Measurements from ENCODE around the gene AAGAB.
"Not testable (repeated sequence)": the region's sequence is repeated elsewhere in the genome, so short reads cannot be mapped to it uniquely, and the experiment has no call there.

AAGAB gene

GRCh38 chr15:67258412-67258811, 4.0 kb upstream of the AAGAB start:
- not testable (repeated sequence) for H3K4me3 ChIP-seq (ENCODE audit: low read length); DNase-seq (ENCODE audit: low read depth, low spot score)

- no peak overlapping the region for H3K4me3 ChIP-seq (ENCODE audit: low read length)
- no peak for DNase-seq (ENCODE audit: low read depth, low spot score)
Observed at GRCh38 chr15:67256051-67256450, 1.6 kb upstream of the AAGAB start.

GRCh38 chr15:67253549-67254237, 768 bp downstream of the AAGAB start:
- no peak for DNase-seq (ENCODE audit: low read depth, low spot score)
- H3K4me3 ChIP-seq (ENCODE audit: low read length), result peak overlapping the region; percentile 94

GRCh38 chr15:67253101-67253500, 1.4 kb downstream of the AAGAB start:
- no peak for DNase-seq (ENCODE audit: low read depth, low spot score)
- peak overlapping the region; percentile 94 for H3K4me3 ChIP-seq (ENCODE audit: low read length)

GRCh38 chr15:67251318-67251717, 3.1 kb downstream of the AAGAB start:
- DNase-seq (ENCODE audit: low read depth, low spot score), result no peak
- H3K4me3 ChIP-seq (ENCODE audit: low read length), result no peak overlapping the region

GRCh38 chr15:67249830-67250229, 4.6 kb downstream of the AAGAB start:
- H3K4me3 ChIP-seq (ENCODE audit: low read length), result no peak overlapping the region
- no peak for DNase-seq (ENCODE audit: low read depth, low spot score)

GRCh38 chr15:67248011-67248505, 6.4 kb downstream of the AAGAB start:
- no peak overlapping the region for H3K4me3 ChIP-seq (ENCODE audit: low read length)
- no peak for DNase-seq (ENCODE audit: low read depth, low spot score)

GRCh38 chr15:67246606-67247005, 7.9 kb downstream of the AAGAB start:
- not testable (repeated sequence) for DNase-seq (ENCODE audit: low read depth, low spot score); H3K4me3 ChIP-seq (ENCODE audit: low read length)

- H3K4me3 ChIP-seq (ENCODE audit: low read length), result no peak overlapping the region
- no peak for DNase-seq (ENCODE audit: low read depth, low spot score)
Observed at GRCh38 chr15:67244971-67245478, 9.4 kb downstream of the AAGAB start.

GRCh38 chr15:67242708-67243111, 11.8 kb downstream of the AAGAB start:
- no peak for DNase-seq (ENCODE audit: low read depth, low spot score)
- H3K4me3 ChIP-seq (ENCODE audit: low read length), result no peak overlapping the region

- DNase-seq (ENCODE audit: low read depth, low spot score), result no peak
- no peak overlapping the region for H3K4me3 ChIP-seq (ENCODE audit: low read length)
Observed at GRCh38 chr15:67241132-67241855, 13.2 kb downstream of the AAGAB start.

GRCh38 chr15:67240235-67241131, 14.0 kb downstream of the AAGAB start:
- H3K4me3 ChIP-seq (ENCODE audit: low read length), result no peak overlapping the region
- DNase-seq (ENCODE audit: low read depth, low spot score), result no peak

GRCh38 chr15:67232591-67232990, 21.9 kb downstream of the AAGAB start:
- H3K4me3 ChIP-seq (ENCODE audit: low read length), result no peak overlapping the region
- no peak for DNase-seq (ENCODE audit: low read depth, low spot score)

- no peak overlapping the region for H3K4me3 ChIP-seq (ENCODE audit: low read length)
- DNase-seq (ENCODE audit: low read depth, low spot score), result no peak
Observed at GRCh38 chr15:67230504-67230903, 24.0 kb downstream of the AAGAB start.

- no peak overlapping the region for H3K4me3 ChIP-seq (ENCODE audit: low read length)
Observed at GRCh38 chr15:67228286-67228685, 26.2 kb downstream of the AAGAB start.

GRCh38 chr15:67227846-67228245, 26.6 kb downstream of the AAGAB start:
- no peak for DNase-seq (ENCODE audit: low read depth, low spot score)
- H3K4me3 ChIP-seq (ENCODE audit: low read length), result no peak overlapping the region

More at GRCh38 chr15:67228286-67228685, 26.2 kb downstream of the AAGAB start:
- DNase-seq (ENCODE audit: low read depth, low spot score), result peak; percentile 60

- H3K4me3 ChIP-seq (ENCODE audit: low read length), result no peak overlapping the region
- DNase-seq (ENCODE audit: low read depth, low spot score), result no peak
Observed at GRCh38 chr15:67227431-67227830, 27.0 kb downstream of the AAGAB start.

GRCh38 chr15:67225336-67225735, 29.1 kb downstream of the AAGAB start:
- DNase-seq (ENCODE audit: low read depth, low spot score), result no peak
- no peak overlapping the region for H3K4me3 ChIP-seq (ENCODE audit: low read length)

GRCh38 chr15:67224889-67225288, 29.6 kb downstream of the AAGAB start:
- DNase-seq (ENCODE audit: low read depth, low spot score), result no peak
- no peak overlapping the region for H3K4me3 ChIP-seq (ENCODE audit: low read length)
